Immature natural killer cell (primary cell): ENCODE results near the gene LRRFIP1. TPM values are rescaled to one million over a fixed set of nuclear protein-coding genes. Genes with fewer than 3 reads are reported as not detected.
"Not testable (repeated sequence)": the region's sequence is repeated elsewhere in the genome, so short reads cannot be mapped to it uniquely, and the experiment has no call there.

Source experiments
- DNase-seq, 3 donors: peaks; one replicate each; pipeline ENCODE4 v3.0.0; 2022; ENCODE audit warnings: mixed read lengths in 1 of 3
- H3K27ac Mint-ChIP-seq, 6 donors: one replicate each; pipeline ENCODE4 v1.8.0; 2020; ENCODE audit warnings: mixed read lengths in 6 of 6, mild to moderate bottlenecking in 5 of 6, inconsistent platforms in 4 of 6, moderate library complexity in 3 of 6
- H3K27me3 Mint-ChIP-seq, 3 donors: one replicate each; pipeline ENCODE4 v1.8.0; 2020 to 2021; ENCODE audit warnings: low read depth in 3 of 3, mild to moderate bottlenecking in 3 of 3, mixed read lengths in 3 of 3, moderate library complexity in 3 of 3, inconsistent platforms in 1 of 3
- H3K36me3 Mint-ChIP-seq, 3 donors: one replicate each; pipeline ENCODE4 v1.8.0; 2020; ENCODE audit warnings: mixed read lengths in 3 of 3, inconsistent platforms in 2 of 3, mild to moderate bottlenecking in 2 of 3
- H3K4me1 Mint-ChIP-seq, 2 donors: one replicate each; pipeline ENCODE4 v1.8.0; 2020; ENCODE audit warnings: inconsistent platforms in 2 of 2, mild to moderate bottlenecking in 2 of 2, mixed read lengths in 2 of 2, moderate library complexity in 1 of 2
- H3K4me3 Mint-ChIP-seq, 5 donors: one replicate each; pipeline ENCODE4 v1.8.0; 2020; ENCODE audit warnings: mild to moderate bottlenecking in 5 of 5, mixed read lengths in 5 of 5, inconsistent platforms in 3 of 5, moderate library complexity in 3 of 5
- H3K9me3 Mint-ChIP-seq, 6 donors: one replicate each; pipeline ENCODE4 v1.8.0; 2020; ENCODE audit warnings: mild to moderate bottlenecking in 6 of 6, mixed read lengths in 6 of 6, inconsistent platforms in 4 of 6, moderate library complexity in 3 of 6
- polyA plus RNA-seq, 3 donors: library from polyadenylated mRNA; unstranded; fragments of 300-500 nt; fragmentation: Illumina TruSeq; gene quantifications; one replicate each; pipeline ENCODE4 v1.2.3, GENCODE V29; 2021

Gene LRRFIP1
- polyA plus RNA-seq, 3 donors from 2014 or later = 62.5 to 137 (median 80.0) TPM

DNA sequence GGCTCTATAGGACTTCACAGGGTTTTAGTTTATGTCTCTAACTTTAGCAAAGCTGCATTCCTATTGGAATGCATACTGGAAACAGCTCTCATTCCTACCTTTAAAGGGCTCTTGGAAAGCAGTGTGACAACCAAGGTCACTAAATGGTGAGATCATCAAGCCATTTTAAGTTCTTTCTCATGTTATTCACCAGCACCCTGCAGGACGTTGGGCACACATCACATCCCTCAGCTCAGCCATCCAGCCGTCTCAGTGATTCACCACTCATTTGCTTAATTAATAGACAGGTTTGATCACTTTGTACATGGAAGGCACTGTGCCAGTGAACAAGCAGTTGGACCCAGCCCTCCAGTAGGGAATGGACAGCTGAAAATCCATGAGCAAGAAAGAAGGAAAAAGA is 139.0 kb downstream of the LRRFIP1 start:
- Mint-ChIP-seq H3K9me3 (peaks cover 0 to 2% (median 0%) of the 10 kb centered on the region in 6 donors), H3K27me3 (no peaks in the 10 kb centered on the region), H3K4me1 (peaks cover 20 to 32% of the 10 kb centered on the region in 2 donors), H3K36me3 (peaks cover 0 to 27% (median 14%) of the 10 kb centered on the region in 3 donors), H3K4me3 (no peak overlapping the region), H3K27ac (peak overlapping the region in 2 of 6 donors; percentile 12 to 16)
- no peak for DNase-seq

DNA sequence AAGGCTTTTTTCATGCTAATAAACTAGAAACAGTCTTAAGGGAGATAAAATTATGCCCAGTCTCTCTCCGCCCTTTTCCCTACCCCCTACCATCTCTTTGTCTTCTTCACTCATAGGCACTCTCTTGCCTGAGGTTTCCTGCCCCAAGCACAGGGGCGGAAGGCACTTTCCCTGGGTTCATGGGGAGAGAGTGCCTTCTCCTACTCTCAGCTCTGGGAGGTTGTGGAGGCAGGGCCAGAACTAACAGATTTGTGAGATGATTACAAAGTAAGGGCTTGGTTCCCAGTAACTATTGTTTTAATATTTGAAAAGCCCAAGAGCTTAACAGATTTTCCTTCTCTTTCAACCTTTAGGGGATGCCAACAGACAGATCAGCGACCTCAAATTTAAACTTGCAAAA is 145.1 kb downstream of the LRRFIP1 start:
- Mint-ChIP-seq H3K36me3 (peaks cover 15 to 39% (median 26%) of the 10 kb centered on the region in 3 donors), H3K9me3 (no peaks in the 10 kb centered on the region), H3K27me3 (no peaks in the 10 kb centered on the region), H3K4me3 (no peak overlapping the region), H3K4me1 (peaks cover 0 to 19% of the 10 kb centered on the region in 2 donors), H3K27ac (peak overlapping the region in 3 of 6 donors; percentile 22 to 49 (median 26))
- DNase-seq = no peak

GRCh38 chr2:237773826-237774225 is 146.4 kb downstream of the LRRFIP1 start:
- Mint-ChIP-seq H3K4me3 (no peak overlapping the region), H3K27ac (no peak overlapping the region), H3K36me3 (peaks cover 21 to 49% (median 31%) of the 10 kb centered on the region in 3 donors), H3K27me3 (no peaks in the 10 kb centered on the region), H3K9me3 (no peaks in the 10 kb centered on the region), H3K4me1 (peaks cover 0 to 21% of the 10 kb centered on the region in 2 donors)
- no peak for DNase-seq

DNA sequence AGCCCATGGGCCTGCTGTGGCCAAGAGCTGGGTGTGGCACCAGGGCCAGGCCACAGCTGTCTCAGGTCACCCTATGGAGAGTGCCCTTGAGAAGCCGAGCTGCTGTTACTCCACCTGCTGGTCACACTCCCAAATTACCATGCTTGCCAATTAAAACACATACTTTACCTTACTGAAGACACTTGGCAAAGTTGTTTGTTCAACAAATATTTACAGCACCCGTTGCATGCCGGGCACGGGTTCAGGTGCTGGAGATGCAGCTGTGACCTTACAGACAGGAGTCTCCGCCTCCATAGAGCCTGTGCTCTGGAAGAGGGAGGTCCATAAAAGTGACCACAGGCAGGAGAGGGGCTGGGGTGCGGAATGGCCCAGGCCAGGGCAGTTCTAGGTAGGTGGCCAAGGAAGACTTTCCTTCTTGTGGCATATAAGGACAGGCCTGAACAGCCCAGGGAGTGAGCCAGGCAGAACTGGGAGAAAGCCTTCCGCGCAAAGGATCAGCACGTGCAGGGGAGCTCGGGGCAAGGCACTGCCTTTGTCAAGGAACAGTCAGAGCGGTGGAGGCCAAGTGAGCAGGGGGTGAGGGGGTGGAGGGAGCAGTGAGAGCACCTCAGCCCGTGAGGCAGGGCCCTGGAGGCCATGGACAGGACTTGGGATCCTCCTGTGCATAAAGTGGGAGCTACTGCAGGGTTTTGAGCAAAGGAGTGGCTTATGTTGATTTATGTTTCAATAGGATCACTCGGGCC is 147.6 kb downstream of the LRRFIP1 start:
- Mint-ChIP-seq H3K36me3 (peaks cover 21 to 48% (median 35%) of the 10 kb centered on the region in 3 donors), H3K4me1 (peaks cover 0 to 14% of the 10 kb centered on the region in 2 donors), H3K27ac (peak overlapping the region in 3 of 6 donors; percentile 39 to 58 (median 40)), H3K4me3 (no peak overlapping the region), H3K9me3 (no peaks in the 10 kb centered on the region), H3K27me3 (no peaks in the 10 kb centered on the region)
- peak; percentile 22 to 37 (median 27) for DNase-seq

DNA sequence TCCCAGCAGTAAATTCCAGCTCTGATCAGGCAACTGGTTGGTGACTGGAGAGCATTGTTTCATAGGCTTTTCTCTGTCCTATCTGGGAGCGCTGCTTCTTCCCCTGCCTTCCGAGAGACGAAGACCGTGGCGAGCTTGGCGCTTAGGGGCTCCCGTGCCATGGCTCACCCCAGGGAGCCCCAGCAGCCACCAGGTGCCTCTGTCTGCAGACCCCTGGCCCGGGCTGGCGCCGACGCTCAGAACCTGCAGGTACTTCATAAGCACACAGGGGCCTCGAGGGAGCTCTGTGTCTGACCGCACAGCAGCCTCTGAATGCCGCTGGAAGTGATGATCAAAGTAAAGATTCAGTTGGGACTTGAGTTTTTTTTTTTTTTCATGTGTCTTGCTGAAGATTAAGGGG is 152.1 kb downstream of the LRRFIP1 start:
- H3K27me3 Mint-ChIP-seq = no peaks in the 10 kb centered on the region
- H3K36me3 Mint-ChIP-seq = peaks cover 26 to 49% (median 35%) of the 10 kb centered on the region in 3 donors

GRCh38 chr2:237782181-237782580 is 154.8 kb downstream of the LRRFIP1 start:
- no peak for DNase-seq
- H3K27me3 Mint-ChIP-seq = no peaks in the 10 kb centered on the region
- H3K4me1 Mint-ChIP-seq = peaks cover 0 to 6% of the 10 kb centered on the region in 2 donors
- H3K9me3 Mint-ChIP-seq = peaks cover 2 to 8% (median 5%) of the 10 kb centered on the region in 6 donors
- H3K36me3 Mint-ChIP-seq = peaks cover 36 to 56% (median 39%) of the 10 kb centered on the region in 3 donors
- no peak overlapping the region for H3K4me3 Mint-ChIP-seq
- H3K27ac Mint-ChIP-seq = peak overlapping the region in 1 of 6 donors; percentile 6

More for the DNA sequence above, 152.1 kb downstream of the LRRFIP1 start:
- Mint-ChIP-seq H3K27ac (peak overlapping the region in 1 of 6 donors; percentile 43), H3K9me3 (no peaks in the 10 kb centered on the region), H3K4me1 (peaks cover 0 to 10% of the 10 kb centered on the region in 2 donors), H3K4me3 (no peak overlapping the region)
- DNase-seq = no peak

- H3K27me3 Mint-ChIP-seq = not testable (repeated sequence)
- H3K36me3 Mint-ChIP-seq = peaks cover 33 to 55% (median 37%) of the 10 kb centered on the region in 3 donors
Observed at GRCh38 chr2:237783678-237784077, 156.3 kb downstream of the LRRFIP1 start.

GRCh38 chr2:237786936-237787335 is 159.5 kb downstream of the LRRFIP1 start:
- H3K9me3 Mint-ChIP-seq = peaks cover 2 to 14% (median 6%) of the 10 kb centered on the region in 6 donors
- peaks cover 0 to 1% of the 10 kb centered on the region in 2 donors for H3K4me1 Mint-ChIP-seq
- no peak overlapping the region for H3K4me3 Mint-ChIP-seq
- H3K27me3 Mint-ChIP-seq = peaks cover 0 to 4% (median 0%) of the 10 kb centered on the region in 3 donors
- DNase-seq = no peak
- H3K36me3 Mint-ChIP-seq = peaks cover 24 to 39% (median 29%) of the 10 kb centered on the region in 3 donors
- peak overlapping the region in 2 of 6 donors; percentile 10 to 16 for H3K27ac Mint-ChIP-seq

More at GRCh38 chr2:237783678-237784077, 156.3 kb downstream of the LRRFIP1 start:
- H3K4me1 Mint-ChIP-seq, H3K4me3 Mint-ChIP-seq, DNase-seq, H3K27ac Mint-ChIP-seq: not testable (repeated sequence)
- H3K9me3 Mint-ChIP-seq = peaks cover 2 to 14% (median 6%) of the 10 kb centered on the region in 6 donors

DNA sequence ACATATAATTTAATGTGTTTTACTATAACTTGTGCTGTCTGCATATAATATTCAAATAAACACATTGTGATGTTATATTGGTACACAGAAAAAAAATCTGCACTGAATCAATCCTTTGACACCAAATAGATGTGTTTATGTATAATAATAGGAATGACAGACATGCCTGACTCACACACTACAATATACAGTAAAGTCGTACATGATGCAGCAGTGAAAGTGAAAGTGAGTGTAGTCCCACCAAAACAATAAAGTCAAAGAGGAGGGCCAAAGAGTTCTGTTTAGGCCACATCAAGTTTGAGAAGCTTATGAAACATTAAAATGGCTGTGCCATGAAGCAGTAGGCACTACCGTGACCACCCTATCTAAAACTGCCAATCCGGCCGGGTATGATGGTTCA is 163.0 kb downstream of the LRRFIP1 start:
- H3K9me3 Mint-ChIP-seq = peaks cover 2 to 14% (median 6%) of the 10 kb centered on the region in 6 donors
- H3K4me1 Mint-ChIP-seq = peaks cover 0 to 1% of the 10 kb centered on the region in 2 donors
- peaks cover 0 to 4% (median 2%) of the 10 kb centered on the region in 3 donors for H3K27me3 Mint-ChIP-seq
- no peak for DNase-seq
- H3K27ac Mint-ChIP-seq = no peak overlapping the region
- H3K36me3 Mint-ChIP-seq = peaks cover 16 to 25% (median 22%) of the 10 kb centered on the region in 3 donors
- H3K4me3 Mint-ChIP-seq = no peak overlapping the region

DNA sequence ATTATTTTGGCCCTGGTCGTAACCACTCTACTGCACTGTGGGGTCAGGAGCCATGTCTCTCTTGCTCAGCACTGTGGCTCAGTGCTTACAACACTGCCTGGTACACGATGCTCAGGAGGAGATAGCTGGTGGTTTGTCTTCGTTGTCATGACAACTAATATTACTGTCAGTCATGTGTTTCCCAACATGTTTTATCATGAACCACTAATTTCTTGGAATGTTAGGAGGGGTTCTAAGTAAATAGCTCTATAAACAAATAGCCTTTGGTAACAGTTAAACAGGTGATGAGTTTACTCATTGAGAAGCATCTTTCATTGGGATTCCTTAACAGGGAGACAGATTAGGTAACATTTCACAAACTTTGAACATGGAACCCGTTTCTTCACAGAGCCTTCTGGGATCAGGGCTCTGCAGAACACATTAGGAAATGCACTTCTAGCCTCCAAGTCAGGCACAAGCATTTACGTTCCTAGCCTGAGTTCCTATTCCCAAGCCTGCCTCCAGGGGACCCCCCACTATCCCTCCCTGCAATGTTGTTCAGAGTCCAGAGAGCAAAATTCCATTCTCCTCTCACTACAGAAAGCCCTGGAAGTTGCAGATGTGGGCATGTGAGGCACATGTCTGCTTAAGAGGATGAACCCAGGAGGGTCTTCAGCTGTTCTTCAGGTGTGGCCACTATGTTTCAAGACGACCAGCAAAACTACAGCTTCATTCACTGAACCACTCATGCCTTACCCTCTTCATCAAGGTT is 164.8 kb downstream of the LRRFIP1 start:
- Mint-ChIP-seq H3K4me1 (peaks cover 0 to 1% of the 10 kb centered on the region in 2 donors), H3K27me3 (peaks cover 0 to 4% (median 2%) of the 10 kb centered on the region in 3 donors), H3K27ac (no peak overlapping the region), H3K9me3 (peaks cover 0 to 6% (median 1%) of the 10 kb centered on the region in 6 donors), H3K4me3 (no peak overlapping the region), H3K36me3 (peaks cover 6 to 16% (median 12%) of the 10 kb centered on the region in 3 donors)
- DNase-seq = no peak

DNA sequence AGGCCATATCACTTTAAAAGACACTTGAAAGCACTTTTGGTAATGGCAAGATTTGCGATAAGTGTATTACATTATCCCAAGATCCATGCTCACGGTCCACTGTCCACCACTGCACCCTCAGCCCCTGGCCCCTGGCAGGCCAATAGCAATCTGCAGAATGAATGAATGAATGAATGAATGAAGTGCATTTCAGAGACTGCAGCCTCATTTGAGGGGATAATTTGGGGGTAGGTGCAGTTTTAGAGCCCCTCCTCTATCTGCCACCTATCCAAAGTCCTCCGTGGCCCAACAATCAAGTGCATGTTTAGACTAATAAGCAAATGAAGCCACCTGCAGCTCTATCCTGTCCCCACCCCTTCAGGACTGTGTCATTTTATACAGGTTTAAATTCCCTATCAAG is 169.9 kb downstream of the LRRFIP1 start:
- Mint-ChIP-seq H3K36me3 (peaks cover 0 to 18% (median 0%) of the 10 kb centered on the region in 3 donors), H3K9me3 (no peaks in the 10 kb centered on the region), H3K4me3 (no peak overlapping the region), H3K27me3 (peaks cover 0 to 2% (median 0%) of the 10 kb centered on the region in 3 donors), H3K4me1 (no peaks in the 10 kb centered on the region), H3K27ac (no peak overlapping the region)
- DNase-seq = no peak

DNA sequence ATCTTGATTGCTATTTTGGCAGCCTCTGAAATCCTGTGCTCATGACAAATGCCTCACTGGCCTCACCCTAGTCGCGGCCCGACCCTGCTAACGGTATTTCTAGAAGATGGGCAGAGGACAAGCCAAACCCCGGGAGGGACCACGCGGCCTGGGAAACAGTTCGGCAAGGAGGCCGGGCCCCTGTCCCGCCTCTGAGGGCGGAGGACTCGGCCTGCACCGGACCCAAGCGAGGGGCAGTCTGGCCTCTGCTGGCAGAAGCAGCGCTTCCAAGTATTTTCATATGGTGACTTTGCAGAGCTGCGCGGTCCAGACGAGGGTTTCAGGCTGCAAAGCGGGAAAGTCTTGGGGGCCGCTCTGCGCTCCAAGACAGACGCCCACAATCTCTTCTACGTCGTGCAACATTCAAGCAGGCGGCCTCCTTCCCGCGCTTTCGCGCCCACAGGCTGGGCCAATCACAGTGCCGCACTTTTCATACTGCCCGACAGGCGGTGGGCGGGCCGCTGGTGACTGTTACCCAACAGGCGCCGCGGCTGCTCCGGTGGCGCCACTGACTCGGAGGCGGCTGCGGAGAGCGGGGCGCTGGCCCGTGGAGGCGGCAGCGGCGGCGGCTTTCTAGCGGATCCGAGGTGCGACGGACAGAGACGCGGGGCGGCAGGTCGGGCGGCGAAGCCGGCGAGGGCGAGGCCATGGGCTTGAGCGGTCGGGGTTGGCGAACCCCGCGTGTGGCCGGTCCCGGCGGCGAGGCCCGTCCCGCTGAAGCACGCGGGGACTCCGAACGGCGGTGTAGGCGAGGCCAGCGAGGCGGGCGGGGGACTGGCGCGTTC is 171.1 kb downstream of the LRRFIP1 start, which contains the start of gene RBM44:
TSS of gene RBM44 (plus strand) at position 544 of the 824 bp plus-strand sequence. CDS start 14,831 bp downstream, outside the sequence.
- no peak within 1 kb of the TSS for H3K4me3 Mint-ChIP-seq
- DNase-seq = no peak
- peaks cover 0 to 18% (median 0%) of the 10 kb centered on the region in 3 donors for H3K36me3 Mint-ChIP-seq
- H3K9me3 Mint-ChIP-seq = no peaks in the 10 kb centered on the region
- no peak within 1 kb of the TSS for H3K27ac Mint-ChIP-seq
- no peaks in the 10 kb centered on the region for H3K4me1 Mint-ChIP-seq
- peaks cover 0 to 4% (median 2%) of the 10 kb centered on the region in 3 donors for H3K27me3 Mint-ChIP-seq

- H3K36me3 Mint-ChIP-seq = peaks cover 0 to 18% (median 0%) of the 10 kb centered on the region in 3 donors
- no peaks in the 10 kb centered on the region for H3K4me1 Mint-ChIP-seq
- H3K4me3 Mint-ChIP-seq = no peak overlapping the region
- no peaks in the 10 kb centered on the region for H3K9me3 Mint-ChIP-seq
- H3K27ac Mint-ChIP-seq = no peak overlapping the region
- DNase-seq = no peak
- H3K27me3 Mint-ChIP-seq = peaks cover 0 to 4% (median 2%) of the 10 kb centered on the region in 3 donors
Observed at GRCh38 chr2:237799060-237799428, 171.7 kb downstream of the LRRFIP1 start.
